ENCODE results near the gene PFKFB3.

GRCh38 chr10:6232846-6233724 is 30.4 kb downstream of the PFKFB3 start:
- no peak for TF ChIP-seq POLR2A (IDR thresholded peaks at IDR 0.05)
- no peak for TF ChIP-seq EP300 (IDR thresholded peaks at IDR 0.05)

All from gastroesophageal sphincter (tissue), 2 donors.